ENCODE data around the gene DIO1.

Gene DIO1

GRCh38 chr1:53945433-53946251 is 51.7 kb downstream of the DIO1 start, which contains the start of gene IFT25:
Gene IFT25, minus strand, starts transcription at chr1:53945699. Its CDS starts 5,617 bp downstream, at chr1:53940082.
- peak; percentile 75 for DNase-seq (ENCODE audit: low read depth)
- TF ChIP-seq CTCF (IDR thresholded peaks at IDR 0.05; ENCODE audit: control insufficient read depth, extremely low read depth, insufficient read depth), result no peak
- H3K4me3 ChIP-seq (ENCODE audit: low read depth, low read length), result peak within 1 kb of the TSS; percentile 84

- no peak for DNase-seq (ENCODE audit: low read depth)
- peak within 1 kb of the TSS; percentile 84 for H3K4me3 ChIP-seq (ENCODE audit: low read depth, low read length)
- peak; percentile 46 for TF ChIP-seq CTCF (IDR thresholded peaks at IDR 0.05; ENCODE audit: control insufficient read depth, extremely low read depth, insufficient read depth)
Measured at GRCh38 chr1:53946252-53947171, 52.5 kb downstream of the DIO1 start, which contains the start of gene LRRC42. Gene LRRC42, plus strand, starts transcription at chr1:53946350. Its CDS starts 5,650 bp downstream, at chr1:53952000.

- no peak for TF ChIP-seq CTCF (IDR thresholded peaks at IDR 0.05; ENCODE audit: control insufficient read depth, extremely low read depth, insufficient read depth)
- H3K4me3 ChIP-seq (ENCODE audit: low read depth, low read length), result peak overlapping the region; percentile 83
- DNase-seq (ENCODE audit: low read depth), result no peak
Measured at GRCh38 chr1:53947172-53947907, 53.4 kb downstream of the DIO1 start.

DNA sequence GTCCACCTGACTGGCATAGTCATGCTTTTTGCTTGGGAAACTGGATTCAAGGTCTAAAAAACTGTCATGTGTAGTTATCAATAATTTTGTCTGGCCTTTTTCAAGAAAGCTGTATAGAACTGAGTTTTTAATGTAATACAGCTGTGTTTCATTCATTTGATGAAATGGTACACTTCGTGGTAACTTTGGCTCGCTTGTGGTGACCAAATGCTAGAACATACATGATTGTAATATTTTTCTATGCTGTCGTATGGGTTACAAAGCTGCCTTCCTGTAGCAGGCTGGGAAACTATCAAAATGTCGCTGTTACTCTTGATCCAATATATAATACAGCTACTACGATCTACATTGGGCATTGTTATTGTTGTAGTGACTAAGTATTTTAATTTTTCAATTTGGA is 54.3 kb downstream of the DIO1 start:
- DNase-seq (ENCODE audit: low read depth), result no peak
- TF ChIP-seq CTCF (IDR thresholded peaks at IDR 0.05; ENCODE audit: control insufficient read depth, extremely low read depth, insufficient read depth), result no peak
- H3K4me3 ChIP-seq (ENCODE audit: low read depth, low read length), result no peak overlapping the region

GRCh38 chr1:53949023-53949990 is 55.3 kb downstream of the DIO1 start:
- H3K4me3 ChIP-seq (ENCODE audit: low read depth, low read length), result no peak overlapping the region
- peak; percentile 46 for TF ChIP-seq CTCF (IDR thresholded peaks at IDR 0.05; ENCODE audit: control insufficient read depth, extremely low read depth, insufficient read depth)
- DNase-seq (ENCODE audit: low read depth), result no peak

Data from LNCaP clone FGC (cell line).